Stomach (tissue), 9 donors: ENCODE measurements around the gene TMX1. TPM values are rescaled to one million over a fixed set of nuclear protein-coding genes. Genes with fewer than 3 reads are reported as not detected.
"Not testable (repeated sequence)": the region's sequence is repeated elsewhere in the genome, so short reads cannot be mapped to it uniquely, and the experiment has no call there.

Experiments
- DNase-seq, 2 donors: peaks; one replicate each; pipeline versions ENCODE4 v3.0.0 to v3.0.0-alpha.2; 2013 to 2019
- H3K27ac ChIP-seq, 5 donors: fragments of 200-600 bp in 4 of 5; sonication (generic) in 4 of 5; one replicate each; pipeline ENCODE4 v1.5.1; 2013 to 2019; ENCODE audit warnings: mild to moderate bottlenecking in 1 of 5, moderate library complexity in 1 of 5
- H3K27me3 ChIP-seq, 3 donors: fragments of 200-600 bp; sonication (generic); one replicate each; pipeline ENCODE4 v1.5.1; 2017 to 2019; ENCODE audit warnings: mixed run types in 1 of 3
- H3K36me3 ChIP-seq, 4 donors: fragments of 200-600 bp; sonication (generic); 1 replicate in 3 of 4; 2 replicates in 1 of 4; pipeline ENCODE4 v1.5.1; 2016 to 2019
- H3K4me1 ChIP-seq, 4 donors: fragments of 200-600 bp; sonication (generic); one replicate each; pipeline ENCODE4 v1.5.1; 2016 to 2019
- H3K4me3 ChIP-seq, 4 donors: fragments of 200-600 bp; sonication (generic) in 3 of 4; one replicate each; pipeline ENCODE4 v1.5.1; 2016 to 2019; ENCODE audit warnings: mild to moderate bottlenecking in 1 of 4
- H3K9me3 ChIP-seq, 4 donors: fragments of 200-600 bp; sonication (generic); one replicate each; pipeline ENCODE4 v1.5.1; 2016 to 2019
- CTCF ChIP-seq, 7 experiments: fragments of 450-650 bp in 4 of 7; fragments of 200-600 bp in 3 of 7; sonication (generic) in 3 of 7; IDR thresholded peaks; one replicate each; pipeline ENCODE4 v1.5.1; 2016 to 2019; ENCODE audit warnings: antibody characterized with exemption in 7 of 7, control low read depth in 2 of 7, mild to moderate bottlenecking in 1 of 7
- EP300 ChIP-seq: sonication (generic); formaldehyde crosslinking; IDR thresholded peaks from one replicate; pipeline ENCODE4 v1.6.1; 2017; ENCODE audit warnings: antibody characterized with exemption
- POLR2A ChIP-seq, 4 donors: fragments of 450-650 bp; IDR thresholded peaks; one replicate each; pipeline ENCODE4 v1.6.1; 2016; ENCODE audit warnings: antibody characterized with exemption in 4 of 4, control low read depth in 2 of 4, mild to moderate bottlenecking in 1 of 4, moderate library complexity in 1 of 4
- POLR2AphosphoS5 ChIP-seq, 3 donors: sonication (generic); formaldehyde crosslinking; IDR thresholded peaks; one replicate each; pipeline ENCODE4 v1.6.1; 2016; ENCODE audit warnings: antibody characterized with exemption in 3 of 3
- WGBS, 5 donors: extraction: QIAGEN DNeasy Blood & Tissue Kit in 3 of 5; methylation state at CpG; one replicate each; pipeline versions ENCODE4 v1.1.5 to v1.1.7; 2013 to 2018; 5-methylcytosine and 5-hydroxymethylcytosine counted together
- intact Hi-C: fragments of 100-400 bp; cut with DNase I; formaldehyde crosslinking; loops from one replicate; pipeline ENCODE4 v1.15.1; 2023; ENCODE audit warnings: low total_unique reads
- polyA plus RNA-seq, 3 donors: library from polyadenylated mRNA; stranded (reverse); fragments of 200-250 nt; gene quantifications; one replicate each; pipeline ENCODE4 v1.2.3, GENCODE V29; 2013
- total RNA-seq, 5 donors: library from RNA; depleted of rRNA; stranded (reverse); fragments of >200 nt; gene quantifications; one replicate each; pipeline versions ENCODE4 v1.1.0 to v1.2.3, GENCODE V29; 2014 to 2016
- donor health status: healthy with polysubstance abuse.
- donor health status: Bipolar disorder and iron deficiency.
- donor health status: healthy.

Gene TMX1
- total and polyA plus RNA-seq, 8 donors = 2.0 to 45.5 (median 7.7) TPM

DNA sequence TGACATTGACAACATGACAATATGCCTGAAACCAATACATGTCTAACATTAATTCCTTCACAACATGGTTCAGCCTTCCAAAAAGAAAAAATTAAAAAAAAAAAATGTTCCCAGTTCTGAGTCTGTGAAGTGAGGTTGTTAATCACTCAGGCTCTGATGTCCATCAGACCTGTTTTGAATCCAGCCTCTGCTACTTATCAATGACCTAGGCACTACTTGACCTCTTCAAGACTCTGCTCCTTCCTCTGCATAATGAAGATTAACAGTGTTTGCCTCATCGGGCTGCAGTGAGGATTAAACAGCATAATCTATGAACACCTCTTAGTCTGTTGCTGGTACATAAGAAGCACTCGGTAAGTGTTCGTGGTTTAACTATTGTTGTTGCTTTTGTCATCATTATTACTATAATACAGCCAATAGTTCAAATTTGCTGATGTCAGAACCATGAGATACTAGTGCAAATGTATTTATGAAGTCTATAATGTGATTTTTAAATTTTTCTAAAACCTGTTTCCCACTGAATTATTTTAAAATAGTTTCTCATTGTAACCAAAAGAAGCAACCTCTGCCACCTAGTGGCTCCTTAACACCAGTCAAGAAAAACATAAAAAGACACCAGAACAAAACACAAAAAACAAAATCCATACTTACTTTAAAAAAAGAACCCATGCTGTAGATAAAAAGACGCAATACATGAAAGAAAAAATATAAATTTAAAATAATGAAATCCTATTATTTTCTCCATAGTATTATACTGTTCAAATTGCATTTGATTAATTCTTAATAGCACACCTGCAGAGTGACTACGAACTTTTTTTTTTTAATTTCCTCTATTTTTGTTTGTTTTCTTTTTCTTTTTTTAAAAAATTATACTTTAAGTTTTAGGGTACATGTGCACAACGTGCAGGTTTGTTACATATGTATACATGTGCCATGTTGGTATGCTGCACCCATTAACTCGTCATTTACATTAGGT, 20.3 kb upstream of the TMX1 start:
- Histone ChIP-seq H3K36me3 (no peaks in the 10 kb centered on the region), H3K9me3 (no peaks in the 10 kb centered on the region), H3K27me3 (no peaks in the 10 kb centered on the region), H3K27ac (no peak overlapping the region), H3K4me1 (no peaks in the 10 kb centered on the region), H3K4me3 (no peak overlapping the region)
- 55 to 64% (median 63%) methylated on average over 7 of the region's 7 CpGs for WGBS, 5 donors
- DNase-seq = peak in 1 of 2 donors; percentile 63
- peak in 5 of 7 experiments; percentile 31 to 55 (median 46) for TF ChIP-seq CTCF (IDR thresholded peaks at IDR 0.05)
- no peak for TF ChIP-seq EP300
- intact Hi-C loops = no loop called here

DNA sequence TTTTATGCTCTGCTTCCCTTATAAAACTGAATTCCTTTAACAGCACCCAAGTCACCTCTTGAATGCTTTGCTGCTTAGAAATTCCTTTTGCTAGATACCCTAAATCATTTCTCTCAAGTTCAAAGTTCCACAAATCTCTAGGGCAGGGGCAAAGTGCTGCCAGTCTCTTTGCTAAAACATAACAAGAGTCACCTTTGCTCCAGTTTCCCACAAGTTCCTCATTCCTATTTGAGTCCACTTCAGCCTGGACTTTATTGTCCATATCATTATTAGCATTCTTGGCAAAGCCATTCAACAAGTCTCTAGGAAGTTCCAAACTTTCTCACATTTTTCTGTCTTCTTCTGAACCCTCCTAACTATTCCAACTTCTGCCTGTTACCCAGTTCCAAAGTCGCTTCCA, 16.6 kb upstream of the TMX1 start:
- DNase-seq, intact Hi-C loops, H3K9me3 ChIP-seq, H3K27ac ChIP-seq, H3K4me3 ChIP-seq, H3K4me1 ChIP-seq, H3K36me3 ChIP-seq, H3K27me3 ChIP-seq: not testable (repeated sequence)
- WGBS, 5 donors = 93 to 100% (median 98%) methylated on average over 1 of the region's 1 CpG

GRCh38 chr14:51224551-51224950, 15.5 kb upstream of the TMX1 start:
- H3K4me1 ChIP-seq = no peaks in the 10 kb centered on the region
- intact Hi-C loops = no loop called here
- TF ChIP-seq CTCF (IDR thresholded peaks at IDR 0.05) (no peak), EP300 (no peak), POLR2A (IDR thresholded peaks at IDR 0.05) (no peak), POLR2AphosphoS5 (IDR thresholded peaks at IDR 0.05) (no peak)
- H3K27ac ChIP-seq = no peak overlapping the region
- WGBS, 5 donors = 91 to 100% (median 100%) methylated on average over 1 of the region's 1 CpG
- H3K27me3 ChIP-seq = no peaks in the 10 kb centered on the region
- H3K36me3 ChIP-seq = no peaks in the 10 kb centered on the region
- H3K4me3 ChIP-seq = no peak overlapping the region
- no peak for DNase-seq
- H3K9me3 ChIP-seq = no peaks in the 10 kb centered on the region

- no peaks in the 10 kb centered on the region for H3K4me1 ChIP-seq
- no peak for DNase-seq
- H3K4me3 ChIP-seq = no peak overlapping the region
- no peak overlapping the region for H3K27ac ChIP-seq
- 35 to 53% (median 42%) methylated on average over 2 of the region's 2 CpGs for WGBS, 5 donors
- intact Hi-C loops = no loop called here
- no peaks in the 10 kb centered on the region for H3K27me3 ChIP-seq
- H3K36me3 ChIP-seq = no peaks in the 10 kb centered on the region
- no peak for TF ChIP-seq EP300
- TF ChIP-seq CTCF (IDR thresholded peaks at IDR 0.05) = no peak
- TF ChIP-seq POLR2A (IDR thresholded peaks at IDR 0.05) = no peak
- TF ChIP-seq POLR2AphosphoS5 (IDR thresholded peaks at IDR 0.05) = no peak
- no peaks in the 10 kb centered on the region for H3K9me3 ChIP-seq
Measured at GRCh38 chr14:51225751-51226150, 14.3 kb upstream of the TMX1 start.

GRCh38 chr14:51228391-51228790, 11.7 kb upstream of the TMX1 start:
- TF ChIP-seq POLR2A (IDR thresholded peaks at IDR 0.05) (no peak), EP300 (no peak), POLR2AphosphoS5 (IDR thresholded peaks at IDR 0.05) (no peak)
- DNase-seq = no peak
- no peaks in the 10 kb centered on the region for H3K9me3 ChIP-seq
- H3K36me3 ChIP-seq = no peaks in the 10 kb centered on the region
- H3K4me1 ChIP-seq = no peaks in the 10 kb centered on the region
- no peak overlapping the region for H3K27ac ChIP-seq
- intact Hi-C loops = no loop called here
- no peaks in the 10 kb centered on the region for H3K27me3 ChIP-seq
- H3K4me3 ChIP-seq = no peak overlapping the region
